C4-2B (cell line): ENCODE data around the gene IL17REL.

Experiments used
- H3K27ac ChIP-seq: fragments of 450-650 bp; 2 replicates; pipeline ENCODE4 v1.5.1; 2017
- CTCF ChIP-seq: fragments of 450-650 bp; conservative IDR thresholded peaks from 2 replicates; pipeline ENCODE4 v1.5.1; 2017; ENCODE audit warnings: mild to moderate bottlenecking
- ZFX ChIP-seq: fragments of 450-650 bp; IDR thresholded peaks from 2 replicates; pipeline ENCODE4 v1.6.1; 2017

Gene IL17REL

GRCh38 chr22:49960159-49961004 is 52.2 kb downstream of the IL17REL start, which contains the start of gene PIM3:
Gene PIM3, plus strand, starts transcription at chr22:49960772. Its CDS starts 176 bp downstream, at chr22:49960948.
- TF ChIP-seq ZFX: peak; percentile 81; the same call in 1 of the 2 replicates
- no peak for TF ChIP-seq CTCF
- H3K27ac ChIP-seq: peak within 1 kb of the TSS; percentile 98

- H3K27ac ChIP-seq: peak overlapping the region; percentile 98
- TF ChIP-seq ZFX: no peak
Measured at GRCh38 chr22:49959782-49960158, 52.8 kb downstream of the IL17REL start.

- H3K27ac ChIP-seq: peak overlapping the region; percentile 98
- no peak for TF ChIP-seq CTCF
- no peak for TF ChIP-seq ZFX
Measured at GRCh38 chr22:49958931-49959781, 53.4 kb downstream of the IL17REL start.

- TF ChIP-seq ZFX (no peak), CTCF (no peak)
- H3K27ac ChIP-seq: peak overlapping the region; percentile 98
Measured at GRCh38 chr22:49958366-49958921, 54.1 kb downstream of the IL17REL start.

GRCh38 chr22:49957826-49958365 is 54.7 kb downstream of the IL17REL start:
- H3K27ac ChIP-seq: peak overlapping the region; percentile 98
- TF ChIP-seq ZFX (no peak), CTCF (no peak)

GRCh38 chr22:49956914-49957825 is 55.4 kb downstream of the IL17REL start:
- TF ChIP-seq ZFX (no peak), CTCF (no peak)
- H3K27ac ChIP-seq: no peak overlapping the region

GRCh38 chr22:49956418-49956770 is 56.2 kb downstream of the IL17REL start:
- H3K27ac ChIP-seq: no peak overlapping the region
- no peak for TF ChIP-seq CTCF
- TF ChIP-seq ZFX: no peak
